GM19025 (cell line): Measurements from ENCODE around the gene DGKZ.
"Not testable (repeated sequence)": the region's sequence is repeated elsewhere in the genome, so short reads cannot be mapped to it uniquely, and the experiment has no call there.

Experiments
- ATAC-seq: cut with Tn5 transposase; IDR thresholded peaks from one replicate; pipeline ENCODE4 v1.9.1; 2021; ENCODE audit warnings: mild to moderate bottlenecking, low read depth, moderate library complexity; ENCODE audit not compliant: unreplicated experiment

Gene DGKZ

GRCh38 chr11:46364791-46365190, 17.5 kb downstream of the DGKZ start:
- ATAC-seq = no peak

GRCh38 chr11:46366260-46366659, 19.0 kb downstream of the DGKZ start:
- ATAC-seq = no peak

GRCh38 chr11:46366661-46367161, 19.4 kb downstream of the DGKZ start:
- no peak for ATAC-seq

- ATAC-seq = peak; percentile 67
These were observed 20.1 kb downstream of the DGKZ start for GRCh38 chr11:46367244-46367915.

- no peak for ATAC-seq
These were observed 20.6 kb downstream of the DGKZ start for GRCh38 chr11:46367916-46368267.

GRCh38 chr11:46369458-46370152, 22.3 kb downstream of the DGKZ start:
- no peak for ATAC-seq

GRCh38 chr11:46370253-46370652, 23.0 kb downstream of the DGKZ start:
- no peak for ATAC-seq

- ATAC-seq = not testable (repeated sequence)
These were observed 24.0 kb downstream of the DGKZ start for GRCh38 chr11:46371262-46371661.

- ATAC-seq = no peak
These were observed 24.8 kb downstream of the DGKZ start for GRCh38 chr11:46372086-46372485.

- not testable (repeated sequence) for ATAC-seq
These were observed 25.2 kb downstream of the DGKZ start for GRCh38 chr11:46372501-46372900.

GRCh38 chr11:46373787-46374740, 26.8 kb downstream of the DGKZ start:
- no peak for ATAC-seq

GRCh38 chr11:46374815-46375214, 27.6 kb downstream of the DGKZ start:
- no peak for ATAC-seq

GRCh38 chr11:46375392-46376101, 28.3 kb downstream of the DGKZ start:
- ATAC-seq = no peak

- no peak for ATAC-seq
These were observed 29.2 kb downstream of the DGKZ start for GRCh38 chr11:46376258-46377050.

- ATAC-seq = no peak
These were observed 30.0 kb downstream of the DGKZ start for GRCh38 chr11:46377290-46377689.

- ATAC-seq = no peak
These were observed 30.6 kb downstream of the DGKZ start for GRCh38 chr11:46377831-46378230.

GRCh38 chr11:46378296-46378695, 31.0 kb downstream of the DGKZ start:
- ATAC-seq = no peak

- no peak for ATAC-seq
These were observed 31.7 kb downstream of the DGKZ start for GRCh38 chr11:46378811-46379481.
